ENCODE results near the gene MCOLN2.
"Not testable (repeated sequence)": the region's sequence is repeated elsewhere in the genome, so short reads cannot be mapped to it uniquely, and the experiment has no call there.

The MCOLN2 gene

DNA sequence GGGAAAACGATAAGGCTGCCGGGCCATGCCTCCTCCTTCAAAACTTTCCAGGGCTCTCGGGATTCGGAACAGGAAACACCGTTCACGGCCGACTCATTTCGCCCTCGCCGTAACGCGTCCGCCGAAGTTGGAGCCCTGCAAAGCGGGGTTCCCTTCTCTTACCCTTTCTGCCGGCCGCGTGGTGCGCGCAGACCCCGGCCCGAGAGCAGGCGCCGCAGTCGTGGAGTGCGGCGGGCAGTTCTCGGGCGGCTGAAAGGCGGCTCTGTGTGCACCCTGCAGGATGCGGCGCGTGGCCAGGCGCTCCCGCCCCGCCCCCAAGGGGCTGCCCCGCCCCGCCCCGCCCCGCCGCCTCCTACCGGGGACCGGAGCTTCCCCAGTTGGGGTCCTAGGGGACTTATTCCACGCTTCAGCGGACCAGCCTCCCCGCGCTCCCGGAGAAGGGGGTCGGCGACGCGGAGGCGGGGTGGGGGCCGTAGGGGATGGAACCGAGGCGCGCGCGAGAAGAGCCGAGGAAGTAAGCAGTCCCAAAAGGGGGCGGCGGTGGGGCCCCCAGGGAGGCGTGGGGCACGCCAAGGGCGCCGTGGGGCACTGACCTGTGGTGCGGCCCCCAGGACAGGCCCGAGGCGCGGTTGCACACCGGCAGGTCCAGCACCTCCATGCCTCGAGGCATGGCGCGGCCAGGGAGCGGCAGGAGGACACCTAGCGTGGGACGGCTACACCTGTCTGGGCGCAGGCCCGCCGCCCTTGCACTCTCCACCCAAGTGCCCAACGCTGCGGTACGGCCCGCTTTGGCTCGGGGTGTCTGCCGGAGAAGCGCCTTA, at the start of gene MCOLN2:
Gene MCOLN2 (minus strand): TSS at position 268 of the 821 bp plus-strand sequence. CDS start 241 bp downstream, at position 27.
- DNase-seq (ENCODE audit: low spot score): peak; percentile 82

DNA sequence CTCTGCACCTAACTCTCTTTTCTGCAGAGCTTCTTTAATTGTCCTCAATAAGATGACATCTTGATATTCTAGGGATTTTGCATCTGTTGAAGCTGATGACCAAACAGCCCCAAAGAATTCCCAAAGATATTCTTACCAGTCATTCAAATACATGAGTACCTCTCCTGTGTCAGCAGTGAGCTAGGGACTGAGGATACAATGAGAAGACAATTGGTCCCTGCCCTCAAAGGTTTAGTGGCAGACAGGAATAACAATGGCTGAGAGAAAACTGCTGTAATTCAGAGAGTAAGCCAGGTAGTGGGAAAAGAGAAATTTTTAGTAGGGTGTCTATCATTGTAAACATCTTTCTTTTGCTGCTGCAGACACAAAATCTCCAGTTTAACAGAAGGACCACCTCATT, 45.5 kb upstream of the MCOLN2 start:
- DNase-seq (ENCODE audit: low spot score): no peak

GRCh38 chr1:85041793-85042192, 44.9 kb upstream of the MCOLN2 start:
- no peak for DNase-seq (ENCODE audit: low spot score)

- DNase-seq (ENCODE audit: low spot score): no peak
These were observed 36.3 kb upstream of the MCOLN2 start for GRCh38 chr1:85033221-85033620.

DNA sequence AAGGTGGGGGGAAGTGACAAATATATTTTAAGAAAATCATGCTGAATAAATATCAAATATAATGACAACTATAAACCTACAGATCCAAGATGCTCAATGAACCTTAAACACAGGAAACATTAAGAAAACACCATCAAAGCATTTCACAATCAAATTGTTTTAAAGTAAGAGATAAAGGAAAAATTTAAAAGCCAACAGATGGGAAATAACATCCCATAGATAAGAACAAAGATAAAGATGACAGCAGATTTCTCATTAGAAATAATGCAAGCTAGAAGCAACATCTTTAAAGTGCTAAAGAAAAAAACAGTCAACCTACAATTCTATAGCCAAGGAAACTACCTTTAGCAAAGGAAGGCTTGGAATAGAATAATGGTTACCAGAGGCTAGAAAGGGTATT, 33.6 kb upstream of the MCOLN2 start:
- no peak for DNase-seq (ENCODE audit: low spot score)

- DNase-seq (ENCODE audit: low spot score): no peak
These were observed 31.2 kb upstream of the MCOLN2 start for GRCh38 chr1:85028151-85028550.

DNA sequence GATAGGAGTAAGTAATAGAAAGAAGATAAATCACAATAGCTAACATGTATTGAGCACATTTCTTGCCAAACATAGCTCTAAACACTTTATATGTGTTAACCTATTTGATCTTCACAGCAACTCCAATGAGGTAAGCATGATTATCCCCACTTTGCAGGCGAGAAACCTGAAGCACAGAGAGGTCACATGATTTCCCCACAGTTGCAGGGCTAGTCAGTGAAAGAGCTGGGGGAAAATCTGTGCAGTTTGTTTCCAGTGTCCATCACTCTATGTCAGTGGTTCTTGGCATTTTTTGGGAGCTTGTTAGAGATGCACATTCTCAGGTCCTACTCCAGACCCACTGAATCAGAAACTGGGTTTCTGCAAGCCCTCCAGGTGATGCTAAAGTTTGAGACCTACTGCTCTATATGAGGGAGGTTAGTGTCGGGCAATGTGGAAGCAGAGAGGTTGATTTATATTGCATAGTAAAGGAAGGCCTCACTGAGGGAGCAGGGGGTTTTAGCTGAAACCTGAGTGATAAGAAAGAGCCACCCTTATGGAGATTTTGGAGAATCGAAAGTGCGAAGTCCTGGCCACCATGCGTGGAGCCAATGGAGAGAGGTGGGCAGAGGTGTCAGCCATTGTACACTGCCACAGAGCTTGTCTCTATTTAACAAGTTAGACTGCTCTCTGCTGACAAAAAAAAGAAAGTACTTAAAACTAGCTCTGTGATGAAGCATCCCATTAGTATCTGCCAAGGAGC, 30.5 kb upstream of the MCOLN2 start:
- peak; percentile 29 for DNase-seq (ENCODE audit: low spot score)

- no peak for DNase-seq (ENCODE audit: low spot score)
These were observed 29.0 kb upstream of the MCOLN2 start for GRCh38 chr1:85025940-85026339.

DNA sequence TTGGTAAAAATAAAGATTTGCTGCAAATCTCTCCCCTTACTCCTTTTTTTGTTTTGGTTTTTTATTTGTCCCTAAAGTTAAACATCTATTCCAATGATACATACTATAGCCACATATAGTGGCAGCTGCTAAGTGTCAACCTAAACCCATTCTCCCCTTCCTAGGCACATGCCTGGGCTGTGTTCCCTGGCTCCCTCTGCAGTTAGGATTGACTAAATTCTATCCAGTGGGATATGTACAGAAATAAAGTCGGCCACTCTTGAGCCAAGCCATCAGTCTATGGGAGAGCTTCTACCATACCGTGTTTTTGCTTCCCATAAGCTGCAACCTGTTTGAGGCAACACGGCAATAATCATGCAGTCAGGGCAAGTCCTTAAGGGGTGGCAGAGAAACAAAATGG, 27.8 kb upstream of the MCOLN2 start:
- DNase-seq (ENCODE audit: low spot score): no peak

- DNase-seq (ENCODE audit: low spot score): no peak
These were observed 25.8 kb upstream of the MCOLN2 start for GRCh38 chr1:85022700-85023099.

- DNase-seq (ENCODE audit: low spot score): peak; percentile 74
These were observed 23.1 kb upstream of the MCOLN2 start for GRCh38 chr1:85019994-85020393.

GRCh38 chr1:85015826-85016225, 18.9 kb upstream of the MCOLN2 start:
- no peak for DNase-seq (ENCODE audit: low spot score)

- not testable (repeated sequence) for DNase-seq (ENCODE audit: low spot score)
These were observed 8.7 kb upstream of the MCOLN2 start for GRCh38 chr1:85005641-85006040.

- no peak for DNase-seq (ENCODE audit: low spot score)
These were observed 4.8 kb upstream of the MCOLN2 start for GRCh38 chr1:85001742-85002141.

DNA sequence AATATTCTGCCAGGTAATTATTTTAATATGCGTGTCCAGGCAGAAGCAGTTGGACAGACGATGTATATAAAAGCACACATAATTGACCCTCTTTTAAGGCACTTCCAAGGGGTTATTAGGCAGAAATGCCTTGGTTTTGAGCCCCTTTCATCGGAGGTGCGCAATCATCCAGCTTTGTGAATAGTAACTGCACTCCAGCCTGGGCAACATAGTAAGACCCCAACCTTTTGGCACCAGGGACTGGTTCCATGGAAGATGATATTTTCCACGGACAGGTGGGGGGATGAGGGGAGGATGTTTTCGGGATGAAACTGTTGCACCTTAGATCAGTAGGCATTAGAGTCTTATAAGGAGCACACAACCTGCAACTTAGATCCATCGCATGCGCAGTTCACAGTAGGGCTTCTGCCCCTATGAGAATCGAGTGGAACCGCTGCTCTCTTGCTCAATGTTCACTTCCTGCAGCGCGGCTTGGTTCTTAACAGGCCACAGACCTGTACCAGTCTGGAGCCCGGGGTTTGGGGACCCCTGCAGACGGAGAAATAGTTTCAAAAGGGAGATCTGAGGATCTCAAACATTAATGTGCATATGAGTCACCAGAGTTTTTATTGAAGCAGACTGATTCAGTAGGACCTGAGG, 1.8 kb upstream of the MCOLN2 start:
- no peak for DNase-seq (ENCODE audit: low spot score)

DNA sequence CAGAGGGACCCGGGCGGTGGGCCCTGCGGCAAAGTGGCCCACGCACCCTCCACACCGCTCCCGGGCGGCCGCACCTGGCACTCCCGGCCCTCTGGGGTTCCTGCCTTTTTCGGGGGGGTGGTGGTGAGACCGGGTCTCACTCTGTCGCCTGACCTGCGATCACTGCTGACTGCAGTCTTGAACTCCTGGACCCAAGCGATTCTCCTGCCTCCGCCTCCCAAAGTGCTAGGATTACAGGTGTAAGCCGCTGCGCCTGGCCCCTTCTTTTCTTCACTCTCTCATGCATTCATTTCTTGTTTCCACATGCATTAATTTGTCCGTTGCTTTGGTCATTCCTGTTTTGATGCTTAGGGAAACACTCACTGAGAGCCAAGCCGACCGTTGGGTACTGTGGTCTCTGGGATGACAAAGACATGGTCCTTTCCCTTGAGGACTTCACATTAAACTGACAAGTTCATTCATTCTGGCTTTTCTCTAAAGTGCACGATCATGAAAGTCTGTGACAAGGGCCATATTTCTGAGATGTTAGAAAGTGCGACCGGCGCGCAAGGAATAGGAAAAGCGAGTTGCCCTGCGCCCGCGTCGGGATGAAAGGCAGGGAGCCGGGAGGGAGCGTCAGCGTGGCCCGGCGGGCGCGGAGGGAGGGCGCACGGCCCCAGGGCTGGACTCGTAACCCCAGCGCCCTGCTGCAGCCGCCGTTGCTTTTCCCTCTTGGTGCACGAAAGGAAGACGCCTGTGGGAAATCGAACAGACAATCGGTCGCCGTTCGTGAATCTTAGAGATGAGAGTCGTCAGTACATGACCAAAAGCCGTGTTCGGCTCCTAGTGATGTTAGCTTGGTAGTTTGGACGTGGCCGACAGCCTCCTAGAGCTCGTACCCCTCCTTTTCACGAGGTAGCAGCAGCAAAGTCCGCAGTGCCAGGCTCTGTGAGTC, 1.0 kb upstream of the MCOLN2 start:
- DNase-seq (ENCODE audit: low spot score): peak; percentile 68

DNA sequence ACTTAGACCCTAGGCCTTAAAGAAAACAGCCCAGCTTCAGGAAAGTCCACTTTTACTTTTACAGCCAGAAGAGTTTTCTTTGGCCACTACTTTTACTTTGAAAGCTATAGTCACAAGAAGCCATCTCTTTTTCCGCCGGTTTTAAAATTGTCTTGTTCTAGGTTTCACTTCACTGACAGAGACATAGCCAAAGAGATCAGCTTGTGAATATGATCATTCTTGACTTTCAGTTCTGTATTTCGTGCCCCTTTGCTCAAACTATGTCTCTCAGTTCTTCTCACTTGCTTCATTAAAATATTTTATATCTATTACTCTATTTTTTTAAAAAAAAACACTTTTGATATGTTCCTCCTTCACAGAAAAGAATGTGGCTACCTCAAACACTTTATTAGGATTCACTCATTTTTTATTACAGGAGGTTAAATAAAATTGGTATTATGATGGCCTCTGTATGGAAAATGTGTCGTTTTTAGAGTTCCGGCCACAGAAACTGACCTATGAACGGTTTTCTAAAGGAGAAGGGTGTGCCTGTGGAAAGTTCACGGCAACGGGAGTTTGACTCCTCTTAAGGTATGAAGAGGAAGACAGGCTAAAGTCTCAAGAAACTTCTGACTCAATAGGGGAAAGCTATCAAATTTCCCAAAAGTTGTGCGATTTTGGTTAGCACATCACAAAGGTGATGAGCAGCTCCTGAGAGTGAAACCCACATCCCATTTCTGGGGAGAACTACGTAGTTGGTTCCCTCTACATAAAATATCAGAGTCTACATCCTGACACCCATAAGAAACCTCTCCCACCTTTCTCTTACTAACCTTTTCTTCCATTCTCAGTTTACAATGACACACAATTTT, 1.2 kb downstream of the MCOLN2 start:
- DNase-seq (ENCODE audit: low spot score): no peak

GRCh38 chr1:84991097-84991920, 5.6 kb downstream of the MCOLN2 start:
- DNase-seq (ENCODE audit: low spot score): no peak

DNA sequence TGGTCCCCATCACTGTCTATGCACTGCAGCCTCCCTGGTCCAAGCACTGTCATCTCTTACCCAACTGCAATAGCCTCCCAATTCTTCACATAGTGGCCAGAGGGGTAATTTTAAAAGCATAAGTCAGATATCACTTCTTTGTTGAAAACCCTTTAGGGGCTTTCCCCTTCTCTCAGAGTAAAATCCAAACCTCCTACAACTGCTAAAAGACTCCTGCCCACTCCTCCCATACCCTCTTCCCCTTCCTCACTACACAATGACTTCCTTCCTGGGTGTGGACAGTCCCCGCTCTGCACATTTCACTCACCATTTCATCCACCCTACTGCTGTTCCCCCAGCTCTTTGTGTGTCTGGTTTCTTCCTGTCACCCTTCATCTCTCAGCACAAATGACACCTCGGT, 8.3 kb downstream of the MCOLN2 start:
- no peak for DNase-seq (ENCODE audit: low spot score)

- DNase-seq (ENCODE audit: low spot score): not testable (repeated sequence)
These were observed 10.4 kb downstream of the MCOLN2 start for GRCh38 chr1:84986561-84986960.
